ENCODE results near the gene MAP3K6.

MAP3K6 gene

DNA sequence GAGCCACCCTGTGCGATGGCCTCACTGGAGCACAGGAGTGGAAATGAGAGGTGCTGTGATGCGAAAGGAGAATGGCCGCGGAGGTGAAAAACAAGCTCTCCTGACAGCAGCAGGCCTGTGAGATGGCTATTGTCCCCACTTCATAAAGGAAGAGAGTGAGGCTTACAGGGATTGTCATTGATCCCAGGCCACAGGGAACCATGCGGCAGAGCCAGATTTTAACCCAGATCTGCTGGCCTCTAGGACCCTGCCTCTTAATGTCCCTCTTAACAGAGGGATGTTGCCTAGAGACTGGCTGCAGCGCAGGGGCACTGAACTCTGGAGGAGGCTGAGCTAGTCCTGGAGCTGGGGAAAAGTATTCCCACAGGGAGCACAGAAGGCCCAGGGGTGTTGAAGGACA, 28.0 kb downstream of the MAP3K6 start:
- DNase-seq (ENCODE audit: low read depth in 2 of 2): no peak

DNA sequence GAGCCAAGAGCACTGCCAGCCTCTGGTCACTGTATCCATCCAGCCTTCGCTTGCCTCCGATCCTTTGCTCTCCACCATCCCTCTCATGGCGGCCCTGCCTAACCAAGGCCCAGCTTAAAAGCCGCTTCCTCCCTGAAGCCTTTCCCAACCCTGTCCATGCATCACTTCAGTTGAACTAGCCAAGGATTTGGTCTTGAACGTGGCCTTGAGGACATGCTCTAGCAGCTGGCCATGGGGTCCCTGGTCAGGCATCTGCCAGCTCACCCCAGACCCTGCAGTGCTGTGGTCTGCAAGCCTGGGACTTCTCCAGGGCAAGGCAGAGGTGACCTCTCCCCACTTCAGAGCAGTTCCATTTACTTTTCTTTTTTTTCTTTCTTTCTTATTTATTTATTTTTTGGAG, 30.0 kb downstream of the MAP3K6 start:
- no peak for DNase-seq (ENCODE audit: low read depth in 2 of 2)

- DNase-seq (ENCODE audit: low read depth in 2 of 2): no peak
Measured at GRCh38 chr1:27335506-27336422, 31.0 kb downstream of the MAP3K6 start.

DNA sequence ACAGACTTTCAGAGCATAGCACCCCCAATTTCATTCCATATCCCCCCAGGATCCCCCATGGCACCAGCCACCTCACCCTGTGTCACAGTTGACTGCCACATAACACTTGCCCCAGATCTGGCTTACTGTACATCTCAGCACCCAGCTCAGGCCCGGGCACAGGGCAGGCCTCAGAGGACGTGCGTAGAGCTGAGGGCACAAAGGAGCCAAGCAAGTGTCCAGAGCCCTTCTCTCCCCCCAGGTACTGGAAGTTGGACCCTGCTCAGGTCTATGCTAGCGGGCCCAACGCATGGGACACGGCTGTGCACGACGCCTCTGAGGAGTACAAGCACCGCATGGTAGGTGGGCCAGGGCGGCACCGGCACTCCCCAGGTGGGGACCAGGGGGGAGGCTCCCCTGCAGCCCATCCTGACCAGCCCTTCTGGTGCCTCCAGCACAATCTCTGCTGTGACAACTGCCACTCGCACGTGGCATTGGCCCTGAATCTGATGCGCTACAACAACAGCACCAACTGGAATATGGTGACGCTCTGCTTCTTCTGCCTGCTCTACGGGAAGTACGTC, 33.0 kb downstream of the MAP3K6 start:
- no peak for DNase-seq (ENCODE audit: low read depth in 2 of 2)

- DNase-seq (ENCODE audit: low read depth in 2 of 2): no peak
Measured at GRCh38 chr1:27332536-27333281, 34.1 kb downstream of the MAP3K6 start.

DNA sequence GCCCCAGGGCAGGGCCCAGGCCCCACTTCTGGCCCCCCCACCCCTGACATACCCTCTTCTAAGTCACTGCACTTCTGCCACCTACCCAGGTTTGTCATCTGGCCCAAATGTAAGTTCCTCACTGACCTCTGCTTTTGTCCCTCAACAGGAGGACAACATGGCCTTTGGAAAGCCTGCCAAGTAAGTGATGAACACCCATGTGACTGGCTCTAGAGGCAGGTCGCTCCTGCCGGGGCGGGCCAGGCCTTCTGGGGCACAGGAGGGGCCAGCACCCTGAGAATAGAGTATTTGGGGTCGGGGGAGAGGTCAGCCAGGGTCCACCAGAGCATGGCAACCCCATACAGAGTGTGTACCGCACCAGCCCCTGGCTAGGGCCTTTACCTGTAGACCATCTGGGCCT, 34.8 kb downstream of the MAP3K6 start:
- no peak for DNase-seq (ENCODE audit: low read depth in 2 of 2)

DNA sequence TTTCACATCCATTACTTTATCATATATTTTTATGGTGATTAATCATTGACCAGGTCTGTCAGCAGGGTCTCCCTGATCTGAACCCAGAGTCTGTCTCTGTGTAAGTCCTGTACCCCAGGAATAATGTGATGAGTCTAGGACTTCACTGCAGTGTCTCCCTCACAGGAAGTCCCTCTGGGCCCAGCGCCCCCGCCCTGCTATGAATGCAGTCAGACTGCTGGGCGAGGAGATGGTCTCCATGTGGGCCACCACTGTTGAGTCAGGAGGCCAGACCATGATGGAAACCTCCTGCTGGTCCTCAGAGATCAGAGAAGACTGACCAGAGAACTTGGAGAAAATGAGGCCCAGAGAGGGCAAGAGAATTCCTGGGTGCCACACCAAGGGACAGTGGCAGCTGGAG, 35.3 kb downstream of the MAP3K6 start:
- no peak for DNase-seq (ENCODE audit: low read depth in 2 of 2)

GRCh38 chr1:27330786-27331185, 36.0 kb downstream of the MAP3K6 start:
- no peak for DNase-seq (ENCODE audit: low read depth in 2 of 2)

DNA sequence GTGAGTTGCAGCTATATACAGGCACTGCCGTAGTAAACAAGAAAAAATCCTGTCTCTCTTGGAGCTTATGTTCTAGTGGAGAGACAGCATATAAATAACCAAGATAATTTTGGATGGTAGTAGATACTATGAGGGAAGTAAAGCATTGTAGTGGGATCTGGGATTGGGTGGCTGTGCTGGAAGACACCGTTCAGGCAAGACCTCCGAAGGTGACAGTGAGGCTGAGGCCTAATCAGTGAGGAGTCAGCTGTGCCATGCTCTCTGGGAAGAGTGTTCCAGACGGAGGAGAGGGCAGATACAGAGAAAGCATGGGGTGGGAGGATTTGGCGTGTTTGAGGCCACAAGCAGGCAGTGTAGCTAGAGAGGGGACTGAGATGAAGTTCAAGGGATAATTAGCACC, 38.8 kb downstream of the MAP3K6 start:
- DNase-seq (ENCODE audit: low read depth in 2 of 2): no peak

DNA sequence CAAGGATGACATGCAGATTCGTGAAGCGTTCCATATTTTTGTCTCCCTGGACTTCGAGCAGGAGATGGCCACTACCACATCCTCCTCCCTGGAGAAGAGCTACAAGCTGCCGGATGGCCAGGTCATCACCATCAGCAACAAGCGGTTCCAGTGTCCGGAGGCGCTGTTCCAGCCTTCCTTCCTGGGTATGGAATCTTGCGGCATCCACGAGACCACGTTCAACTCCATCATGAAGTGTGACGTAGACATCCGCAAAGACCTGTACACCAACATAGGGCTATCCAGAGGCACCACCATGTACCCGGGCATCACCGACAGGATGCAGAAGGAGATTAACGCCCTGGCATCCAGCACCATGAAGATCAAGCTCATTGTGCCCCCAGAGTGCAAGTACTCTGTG, 41.5 kb downstream of the MAP3K6 start:
- no peak for DNase-seq (ENCODE audit: low read depth in 2 of 2)

GRCh38 chr1:27322569-27323240, 44.1 kb downstream of the MAP3K6 start:
- no peak for DNase-seq (ENCODE audit: low read depth in 2 of 2)

GRCh38 chr1:27321813-27322568, 44.8 kb downstream of the MAP3K6 start, which contains the start of gene TMEM222:
Gene TMEM222, plus strand, starts transcription at chr1:27322163. Its CDS starts 35 bp downstream, at chr1:27322198.
- peak; percentile 91 to 93 for DNase-seq (ENCODE audit: low read depth in 2 of 2)

DNA sequence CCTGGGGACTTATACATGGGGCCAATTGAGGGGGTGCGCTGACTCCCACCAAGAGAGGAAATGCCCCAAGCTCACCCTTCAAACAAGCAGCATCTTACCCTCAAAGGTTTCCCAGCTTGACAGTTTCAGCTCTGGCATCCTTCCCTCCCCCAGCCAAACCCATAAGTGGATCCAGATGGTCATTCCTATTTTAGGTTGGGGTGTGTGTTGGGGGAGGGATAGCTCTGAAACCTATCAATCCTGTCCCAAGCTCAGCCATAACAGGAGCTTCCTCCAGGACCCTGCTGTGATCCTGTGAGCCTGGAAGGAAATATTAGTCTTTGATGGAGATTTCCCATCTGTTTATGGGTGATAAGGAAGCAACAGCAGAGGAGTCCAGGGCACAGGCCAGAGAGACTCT, 48.2 kb downstream of the MAP3K6 start:
- no peak for DNase-seq (ENCODE audit: low read depth in 2 of 2)

GRCh38 chr1:27318136-27318535, 48.6 kb downstream of the MAP3K6 start:
- no peak for DNase-seq (ENCODE audit: low read depth in 2 of 2)

GRCh38 chr1:27316860-27317259, 49.9 kb downstream of the MAP3K6 start:
- no peak for DNase-seq (ENCODE audit: low read depth in 2 of 2)

DNA sequence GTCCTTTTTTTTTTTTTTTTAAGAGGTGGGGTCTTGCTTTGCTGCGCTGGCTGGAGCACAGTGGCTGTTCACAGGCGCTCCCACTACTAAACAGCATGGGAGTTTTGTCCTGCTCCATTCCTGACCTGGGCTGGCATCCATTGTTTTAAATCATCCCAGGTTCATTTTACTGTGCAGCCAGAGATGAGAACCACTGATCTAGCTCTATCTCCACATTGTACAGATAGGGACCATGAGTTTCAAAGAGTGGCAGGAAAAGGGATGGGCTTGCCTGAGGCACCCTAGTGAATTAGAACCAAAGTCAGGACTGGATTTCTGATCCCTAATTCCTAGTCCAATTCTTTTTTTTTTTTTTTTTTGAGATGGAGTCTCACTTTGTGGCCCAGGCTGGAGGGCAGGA, 52.0 kb downstream of the MAP3K6 start:
- DNase-seq (ENCODE audit: low read depth in 2 of 2): no peak

- no peak for DNase-seq (ENCODE audit: low read depth in 2 of 2)
Measured at GRCh38 chr1:27314169-27314568, 52.6 kb downstream of the MAP3K6 start.

DNA sequence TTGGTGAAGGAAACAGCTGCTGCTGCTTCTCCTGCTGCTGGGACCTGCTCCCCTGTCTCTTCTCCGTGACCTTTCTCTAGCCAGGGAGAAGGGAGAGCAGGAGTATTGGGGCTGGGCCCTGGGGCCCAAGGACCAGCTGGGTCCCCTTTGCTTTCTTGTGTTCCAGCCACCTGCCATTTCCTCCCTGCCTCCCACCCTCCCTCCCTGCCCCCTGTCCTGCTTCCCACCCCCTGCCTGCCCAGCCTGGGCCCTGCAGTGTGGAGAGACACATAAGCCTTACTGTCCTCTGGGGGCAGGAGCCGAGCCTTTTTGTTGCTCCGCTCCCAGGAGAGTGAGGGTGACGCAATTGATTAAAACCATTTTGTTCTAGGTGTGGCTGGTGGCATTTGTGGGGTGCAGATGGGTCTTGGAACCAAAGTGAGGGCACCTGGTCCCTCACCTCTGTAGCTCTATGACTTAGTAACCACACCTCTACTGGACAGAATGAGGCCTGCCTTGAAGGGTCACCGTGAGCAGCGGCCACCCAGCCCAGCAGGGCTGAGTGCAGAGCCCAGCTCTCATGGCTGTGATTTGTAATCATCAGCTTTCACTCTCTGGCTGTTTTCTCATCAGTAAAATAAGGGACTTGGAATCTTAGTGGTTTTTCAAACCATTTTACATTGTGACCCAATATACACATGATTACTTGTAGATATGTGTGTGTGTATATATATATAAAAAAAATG, 58.7 kb downstream of the MAP3K6 start:
- no peak for DNase-seq (ENCODE audit: low read depth in 2 of 2)

GRCh38 chr1:27306892-27307761, 59.6 kb downstream of the MAP3K6 start:
- no peak for DNase-seq (ENCODE audit: low read depth in 2 of 2)

- DNase-seq (ENCODE audit: low read depth in 2 of 2): no peak
Measured at GRCh38 chr1:27306071-27306470, 60.7 kb downstream of the MAP3K6 start.
